H1 (cell line): Measurements from ENCODE around the gene CHST13. TPM values are rescaled to one million over a fixed set of nuclear protein-coding genes. Genes with fewer than 3 reads are reported as not detected.

ENCODE experiments used
- BCL11A ChIP-seq, 2 experiments: IDR thresholded peaks; one replicate each; pipeline ENCODE4 v1.6.1; 2011; ENCODE audit warnings: low read depth in 2 of 2, low read length in 2 of 2, mild to moderate bottlenecking in 2 of 2
- CBX5 ChIP-seq: fragments of 300-800, 300-1000 bp; sonication (generic); IDR thresholded peaks from 2 replicates; pipeline ENCODE4 v1.7.1; 2016; ENCODE audit warnings: antibody characterized with exemption, low read length, low read depth
- PHF8 ChIP-seq: fragments of 200-600 bp; sonication (generic); conservative IDR thresholded peaks from 2 replicates; pipeline ENCODE4 v1.7.1; 2012; ENCODE audit warnings: low read depth, mild to moderate bottlenecking, inconsistent platforms, low read length, moderate library complexity
- RAD21 ChIP-seq, 2 experiments: IDR thresholded peaks in 1 of 2; conservative IDR thresholded peaks in 1 of 2; 2 replicates each; pipeline ENCODE4 v1.6.1; 2011; ENCODE audit warnings: low read depth in 2 of 2, low read length in 2 of 2, improper control_type of control experiment in 1 of 2, inconsistent platforms in 1 of 2, mild to moderate bottlenecking in 1 of 2, moderate library complexity in 1 of 2
- polyA plus RNA-seq, 7 experiments: library from polyadenylated mRNA; depleted of rRNA in 3 of 7; stranded (reverse) in 5 of 7; unstranded in 2 of 7; fragments of >200 nt in 5 of 7; fragments of 200-250 nt in 2 of 7; gene quantifications; 1 replicate in 5 of 7; 2 replicates in 1 of 7; 4 replicates in 1 of 7; pipeline versions ENCODE4 v1.2.1 to v1.2.3, GENCODE V29; 2011 to 2013; ENCODE audit warnings: missing spikeins in 2 of 7, mixed read lengths in 2 of 7
- total RNA-seq: library from RNA; stranded (reverse); fragmentation: NEBNext Ultra II Directional; extraction: Animal tissue kit (Norgen Biotek cat#: 25700); gene quantifications from 2 replicates; pipeline ENCODE4 v1.2.1, GENCODE V29; 2021

The CHST13 gene
- total and polyA plus RNA-seq, 2 of the 8 experiments (the other 6 are each of a cell fraction or from before 2014, with no cell fraction given), result 5.4 to 11.7 TPM

DNA sequence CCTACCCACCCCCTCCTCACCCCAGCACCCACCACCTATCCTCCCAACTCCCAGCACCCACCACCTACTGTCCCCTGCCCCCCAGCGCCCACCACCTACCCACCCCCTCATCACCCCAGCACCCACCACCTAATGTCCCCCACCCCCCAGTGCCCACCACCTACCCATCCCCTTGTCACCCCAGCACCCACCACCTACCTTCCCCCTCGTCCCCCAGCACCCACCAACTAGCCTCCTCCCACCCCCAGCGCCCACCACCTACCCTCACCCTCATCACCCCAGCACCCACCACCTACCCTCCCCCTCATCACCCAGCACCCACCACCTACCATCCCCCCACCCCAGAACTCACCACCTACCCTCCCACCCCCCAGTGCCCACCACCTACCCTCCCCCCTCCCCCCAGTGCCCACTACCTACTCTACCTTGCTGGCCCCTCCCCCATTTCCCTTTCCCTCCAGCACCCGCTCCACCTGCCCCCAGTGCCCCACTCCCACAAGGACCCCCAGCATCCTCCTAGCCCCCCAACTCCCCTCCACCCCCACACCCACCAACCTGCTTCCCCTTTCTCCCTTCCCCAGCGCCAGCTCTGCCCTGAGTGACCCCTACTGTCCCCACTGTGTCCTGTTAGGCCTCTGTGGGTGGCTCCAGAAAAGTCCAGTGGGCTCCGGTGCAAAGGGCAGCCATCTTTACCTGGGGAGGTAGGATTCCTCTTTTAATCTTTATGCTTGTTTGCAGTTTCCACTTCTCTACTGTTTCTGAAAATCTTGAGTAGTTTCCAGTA is 7.6 kb upstream of the CHST13 start (continued):
- TF ChIP-seq PHF8, result no peak
- TF ChIP-seq BCL11A (IDR thresholded peaks at IDR 0.05; ENCODE audit: low read depth in 2 of 2, low read length in 2 of 2), result no peak
- TF ChIP-seq CBX5, result no peak
- no peak for TF ChIP-seq RAD21 (IDR thresholded peaks at IDR 0.05 in 1 of 2, conservative IDR thresholded peaks at IDR 0.05 in 1 of 2; ENCODE audit: low read depth in 2 of 2, low read length in 2 of 2)
